Mesenchymal stem cell (in vitro differentiated cells and primary cell): Measurements from ENCODE around the gene PBX1.

Source experiments
- DNase-seq: peaks from one replicate; pipeline ENCODE4 v3.0.0-alpha.2; 2013
- H2AFZ ChIP-seq: one replicate; pipeline ENCODE4 v1.6.1; 2013; ENCODE audit warnings: low read depth, mild to moderate bottlenecking, control low read depth, inconsistent platforms, low read length, moderate library complexity
- H2AK5ac ChIP-seq: 2 replicates; pipeline ENCODE4 v1.6.1; 2013; ENCODE audit warnings: low read length, moderate library complexity, mild to moderate bottlenecking, inconsistent platforms; ENCODE audit not compliant: severe bottlenecking
- H2BK120ac ChIP-seq: one replicate; pipeline ENCODE4 v1.6.1; 2013; ENCODE audit warnings: low read depth, mild to moderate bottlenecking, inconsistent platforms, low read length, moderate library complexity
- H2BK12ac ChIP-seq, 2 experiments: one replicate each; pipeline ENCODE4 v1.6.1; 2013; ENCODE audit warnings: inconsistent platforms in 2 of 2, low read length in 2 of 2, mild to moderate bottlenecking in 2 of 2, moderate library complexity in 2 of 2, control low read depth in 1 of 2
- H2BK15ac ChIP-seq: one replicate; pipeline ENCODE4 v1.6.1; 2013; ENCODE audit warnings: mild to moderate bottlenecking, low read depth, inconsistent platforms; ENCODE audit not compliant: poor library complexity, severe bottlenecking
- H2BK5ac ChIP-seq: 2 replicates; pipeline ENCODE4 v1.6.1; 2013; ENCODE audit warnings: low read depth, mild to moderate bottlenecking, low read length, control low read depth, inconsistent platforms; ENCODE audit not compliant: poor library complexity, severe bottlenecking
- H3K14ac ChIP-seq, 2 experiments: one replicate each; pipeline ENCODE4 v1.6.1; 2013; ENCODE audit warnings: inconsistent platforms in 2 of 2, low read length in 2 of 2, control low read depth in 1 of 2, mild to moderate bottlenecking in 1 of 2, moderate library complexity in 1 of 2
- H3K18ac ChIP-seq, 2 experiments: one replicate each; pipeline ENCODE4 v1.6.1; 2013; ENCODE audit warnings: inconsistent platforms in 2 of 2, low read length in 2 of 2, control low read depth in 1 of 2, low read depth in 1 of 2, mild to moderate bottlenecking in 1 of 2
- H3K23ac ChIP-seq, 2 experiments: one replicate each; pipeline ENCODE4 v1.6.1; 2013; ENCODE audit warnings: inconsistent platforms in 2 of 2, low read length in 2 of 2, mild to moderate bottlenecking in 2 of 2, moderate library complexity in 2 of 2, control low read depth in 1 of 2
- H3K27ac ChIP-seq: 2 replicates; pipeline ENCODE4 v1.5.1; 2013; ENCODE audit warnings: mild to moderate bottlenecking, moderate library complexity, low read length, control low read depth, inconsistent platforms; ENCODE audit not compliant: poor library complexity, severe bottlenecking
- H3K27me3 ChIP-seq, 2 experiments: 2 replicates each; pipeline versions ENCODE4 v1.6.1 to v1.7.0; 2013; ENCODE audit warnings: low read length in 2 of 2, mild to moderate bottlenecking in 2 of 2, moderate library complexity in 2 of 2, control low read depth in 1 of 2, inconsistent platforms in 1 of 2; ENCODE audit not compliant: control insufficient read depth in 1 of 2, insufficient read depth in 1 of 2
- H3K36me3 ChIP-seq, 2 experiments: 2 replicates each; pipeline versions ENCODE4 v1.6.1 to v1.7.0; 2013; ENCODE audit warnings: low read length in 2 of 2, control low read depth in 1 of 2, inconsistent platforms in 1 of 2, low read depth in 1 of 2, mild to moderate bottlenecking in 1 of 2; ENCODE audit not compliant: insufficient read depth in 2 of 2, control insufficient read depth in 1 of 2
- H3K4ac ChIP-seq, 2 experiments: one replicate each; pipeline ENCODE4 v1.6.1; 2013; ENCODE audit warnings: inconsistent platforms in 2 of 2, low read length in 2 of 2, mild to moderate bottlenecking in 2 of 2, moderate library complexity in 2 of 2, control low read depth in 1 of 2, low read depth in 1 of 2
- H3K4me1 ChIP-seq: 2 replicates; pipeline ENCODE4 v1.6.1; 2013; ENCODE audit warnings: low read depth, low read length, control low read depth; ENCODE audit not compliant: control insufficient read depth, insufficient read depth
- H3K4me2 ChIP-seq: 2 replicates; pipeline ENCODE4 v1.6.1; 2013; ENCODE audit warnings: low read length, mild to moderate bottlenecking, inconsistent platforms; ENCODE audit not compliant: poor library complexity, severe bottlenecking
- H3K4me3 ChIP-seq, 2 experiments: 2 replicates each; pipeline versions ENCODE4 v1.5.1 to v1.7.0; 2013; ENCODE audit warnings: low read length in 2 of 2, mild to moderate bottlenecking in 2 of 2, control low read depth in 1 of 2, low read depth in 1 of 2; ENCODE audit not compliant: insufficient read depth in 1 of 2
- H3K79me1 ChIP-seq: replicated peaks from 2 replicates; pipeline ENCODE4 v1.6.1; 2013; ENCODE audit warnings: mild to moderate bottlenecking, control low read depth, low read length, inconsistent platforms; ENCODE audit not compliant: poor library complexity, severe bottlenecking
- H3K9ac ChIP-seq: 2 replicates; pipeline ENCODE4 v1.7.0; 2013; ENCODE audit warnings: mild to moderate bottlenecking, low read length, moderate library complexity
- H3K9me3 ChIP-seq: 2 replicates; pipeline ENCODE4 v1.7.0; 2013; ENCODE audit warnings: mild to moderate bottlenecking, low read length; ENCODE audit not compliant: control insufficient read depth
- H4K8ac ChIP-seq: one replicate; pipeline ENCODE4 v1.6.1; 2013; ENCODE audit warnings: inconsistent platforms, mild to moderate bottlenecking, low read length, moderate library complexity
- H4K91ac ChIP-seq: one replicate; pipeline ENCODE4 v1.6.1; 2013; ENCODE audit warnings: mild to moderate bottlenecking, low read length, inconsistent platforms
- WGBS: methylation state at CpG from one replicate; pipeline ENCODE4 v1.1.7; 2013; ENCODE audit warnings: mixed read lengths; 5-methylcytosine and 5-hydroxymethylcytosine counted together

PBX1 gene

DNA sequence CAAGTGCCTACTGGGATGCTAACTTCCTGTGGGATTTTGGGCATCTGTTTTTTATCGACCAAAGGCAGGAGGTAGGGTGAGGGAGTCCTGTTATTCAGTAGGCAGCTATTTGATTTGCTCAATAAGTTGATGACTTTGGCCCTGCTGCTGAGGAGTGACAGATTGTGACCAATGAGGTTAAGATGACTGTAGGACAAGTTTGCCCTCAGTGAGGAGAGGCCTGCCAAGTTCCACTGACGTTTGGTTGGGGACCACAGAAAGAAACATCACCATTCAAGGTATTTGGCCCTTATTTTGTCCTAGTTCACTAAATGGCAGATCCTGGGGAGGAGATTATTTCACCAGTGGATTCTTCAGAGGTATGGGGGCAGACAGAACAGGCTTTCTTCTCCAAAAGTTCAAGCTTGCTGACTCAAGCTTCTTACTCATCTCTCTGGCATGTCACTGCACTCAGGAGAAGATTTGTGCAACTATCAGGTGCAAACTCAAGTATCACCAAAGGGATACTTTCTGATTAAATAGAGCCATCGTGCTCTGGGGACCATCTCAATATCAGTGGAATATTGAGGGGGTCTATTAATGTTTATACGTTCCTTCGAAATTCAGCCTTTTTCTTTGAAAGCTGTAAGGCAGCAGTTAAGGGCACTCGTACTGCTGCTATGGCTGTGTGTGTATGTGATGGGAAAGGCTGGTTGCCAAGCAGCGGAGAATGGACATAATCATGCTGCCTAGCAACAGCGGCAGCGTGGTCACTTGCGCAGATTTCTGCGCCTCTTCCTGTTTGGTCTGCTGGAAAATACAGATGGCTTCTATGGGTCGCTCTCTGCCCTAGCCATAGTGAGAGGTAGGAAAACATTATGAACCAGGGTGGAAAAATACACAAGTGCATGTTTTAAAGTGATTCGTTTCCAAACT lies 78.7 kb downstream of the PBX1 start:
- Histone ChIP-seq H3K27me3 (no peaks in the 10 kb centered on the region), H2BK12ac (no peak overlapping the region), H3K79me1 (peaks cover 17% of the 10 kb centered on the region), H3K4me2 (peak overlapping the region; percentile 38), H3K4me3 (peak overlapping the region in 1 of 2 experiments; percentile 32), H2AFZ (no peak overlapping the region), H3K27ac (peak overlapping the region; percentile 49), H3K4me1 (peaks cover 16% of the 10 kb centered on the region), H3K23ac (no peak overlapping the region), H3K9me3 (no peaks in the 10 kb centered on the region), H4K91ac (no peak overlapping the region), H3K36me3 (peaks cover 0 to 14% of the 10 kb centered on the region in 2 experiments), H3K9ac (peak overlapping the region; percentile 31), H2BK120ac (no peak overlapping the region), H4K8ac (peak overlapping the region; percentile 25), H3K18ac (peak overlapping the region in 1 of 2 experiments; percentile 73), H3K14ac (no peak overlapping the region), H2BK5ac (no peak overlapping the region), H3K4ac (no peak overlapping the region), H2AK5ac (peak overlapping the region; percentile 26), H2BK15ac (peak overlapping the region; percentile 57)
- 60% methylated on average over 12 of the region's 13 CpGs for WGBS
- DNase-seq: peak; percentile 87

DNA sequence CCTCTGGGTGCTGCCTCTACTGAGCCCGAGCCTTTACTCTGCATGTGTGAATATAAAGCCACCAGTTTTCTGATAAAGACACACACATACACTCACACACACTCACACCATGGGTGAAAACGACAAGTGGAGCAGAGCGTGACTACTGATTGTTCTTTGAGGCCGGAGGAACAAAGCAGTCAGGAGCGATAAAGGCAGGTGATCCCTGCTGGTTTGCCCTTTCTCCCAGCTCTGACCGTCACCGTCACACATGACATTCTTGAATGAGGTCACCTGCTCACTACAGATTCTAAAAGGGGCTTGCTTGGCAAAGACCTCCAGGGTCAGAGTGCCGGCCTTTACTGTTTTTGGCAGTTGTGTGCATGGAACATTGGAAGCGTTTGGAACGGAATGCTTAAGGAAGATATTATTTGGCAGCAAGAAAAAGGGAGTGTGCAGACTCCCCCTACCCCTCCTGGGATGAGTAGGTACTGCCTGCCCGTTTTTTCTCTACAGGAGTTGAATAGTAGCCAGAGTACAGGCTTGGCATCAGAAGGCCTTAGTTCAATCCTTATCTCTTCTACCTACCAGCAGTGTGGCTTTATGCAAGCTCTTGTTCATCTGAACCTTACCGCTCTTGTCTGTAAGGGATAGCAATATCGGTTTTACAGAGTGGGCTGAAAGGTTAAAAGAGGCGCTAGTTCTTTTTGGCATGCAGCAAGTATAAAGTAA lies 79.7 kb downstream of the PBX1 start:
- H3K36me3 ChIP-seq: peaks cover 0 to 17% of the 10 kb centered on the region in 2 experiments
- no peak overlapping the region for H4K91ac ChIP-seq
- no peak overlapping the region for H2BK12ac ChIP-seq
- H3K27ac ChIP-seq: no peak overlapping the region
- H3K79me1 ChIP-seq: peaks cover 17% of the 10 kb centered on the region
- DNase-seq: no peak
- no peak overlapping the region for H2AFZ ChIP-seq
- no peak overlapping the region for H3K23ac ChIP-seq
- H2BK15ac ChIP-seq: no peak overlapping the region
- H3K9ac ChIP-seq: no peak overlapping the region
- WGBS: 95% methylated on average over 12 of the region's 14 CpGs
- no peaks in the 10 kb centered on the region for H3K9me3 ChIP-seq
- H3K4me1 ChIP-seq: peaks cover 16% of the 10 kb centered on the region
- H3K27me3 ChIP-seq: no peaks in the 10 kb centered on the region
- no peak overlapping the region for H2AK5ac ChIP-seq
- no peak overlapping the region for H4K8ac ChIP-seq
- no peak overlapping the region for H3K4me2 ChIP-seq
- H3K4me3 ChIP-seq: no peak overlapping the region
- H3K14ac ChIP-seq: no peak overlapping the region
- peak overlapping the region in 1 of 2 experiments; percentile 42 for H3K18ac ChIP-seq
- H2BK120ac ChIP-seq: no peak overlapping the region
- H2BK5ac ChIP-seq: no peak overlapping the region
- no peak overlapping the region for H3K4ac ChIP-seq

DNA sequence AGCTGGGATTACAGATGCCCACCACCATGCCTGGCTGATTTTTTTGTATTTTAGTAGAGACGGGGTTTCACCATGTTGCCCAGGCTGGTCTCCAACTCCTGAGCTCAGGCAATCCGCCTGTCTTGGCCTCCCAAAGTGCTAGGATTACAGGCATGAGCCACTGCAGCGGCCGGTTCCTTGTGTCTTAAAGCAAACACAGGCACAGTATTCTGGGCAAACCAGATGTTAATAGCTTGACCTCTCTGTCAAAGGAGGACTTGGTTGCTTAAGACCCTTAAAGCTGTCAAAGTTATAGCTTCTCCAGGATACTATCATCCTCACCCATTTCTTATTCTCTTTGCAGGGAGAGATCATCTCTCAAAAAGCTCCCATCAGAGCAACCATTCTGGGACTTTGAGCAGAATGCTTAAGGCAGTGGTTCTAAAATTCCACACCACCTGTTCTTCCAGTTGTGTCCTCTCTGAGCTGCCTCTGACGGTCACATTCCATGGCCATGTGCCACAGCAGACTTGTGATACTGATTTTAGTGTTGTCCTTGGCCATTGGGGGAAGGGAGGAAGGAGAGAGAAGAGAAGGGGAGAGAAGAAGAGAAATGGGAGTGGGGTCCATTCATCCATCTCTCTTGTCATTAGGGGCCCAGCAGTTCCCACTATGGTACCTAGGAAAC lies 81.8 kb downstream of the PBX1 start:
- Histone ChIP-seq H3K4me2 (no peak overlapping the region), H3K4ac (no peak overlapping the region), H4K91ac (no peak overlapping the region), H3K14ac (no peak overlapping the region), H2BK120ac (no peak overlapping the region), H3K9ac (peak overlapping the region; percentile 35), H2BK12ac (peak overlapping the region; percentile 18 to 93), H2AK5ac (no peak overlapping the region), H3K4me3 (no peak overlapping the region), H2AFZ (no peak overlapping the region), H3K9me3 (no peaks in the 10 kb centered on the region), H3K18ac (peak overlapping the region; percentile 23 to 54), H3K79me1 (peaks cover 14% of the 10 kb centered on the region), H2BK5ac (no peak overlapping the region), H3K36me3 (peaks cover 0 to 11% of the 10 kb centered on the region in 2 experiments), H2BK15ac (no peak overlapping the region), H4K8ac (no peak overlapping the region), H3K4me1 (peaks cover 12% of the 10 kb centered on the region), H3K27me3 (no peaks in the 10 kb centered on the region), H3K27ac (no peak overlapping the region), H3K23ac (no peak overlapping the region)
- peak; percentile 54 for DNase-seq
- WGBS: 62% methylated on average over 5 of the region's 5 CpGs
